LNCAP (cell line): ENCODE measurements around the gene PTGDS.

Source experiments
- CTCF ChIP-seq: fragments of 450-650 bp; IDR thresholded peaks from 2 replicates; pipeline ENCODE4 v1.5.1; 2017; ENCODE audit warnings: mild to moderate bottlenecking

PTGDS gene

GRCh38 chr9:136947028-136947891, 30.0 kb upstream of the PTGDS start:
- TF ChIP-seq CTCF: no peak

GRCh38 chr9:136947955-136948510, 29.3 kb upstream of the PTGDS start:
- TF ChIP-seq CTCF: peak; percentile 31; the same call in 1 of the 2 replicates

DNA sequence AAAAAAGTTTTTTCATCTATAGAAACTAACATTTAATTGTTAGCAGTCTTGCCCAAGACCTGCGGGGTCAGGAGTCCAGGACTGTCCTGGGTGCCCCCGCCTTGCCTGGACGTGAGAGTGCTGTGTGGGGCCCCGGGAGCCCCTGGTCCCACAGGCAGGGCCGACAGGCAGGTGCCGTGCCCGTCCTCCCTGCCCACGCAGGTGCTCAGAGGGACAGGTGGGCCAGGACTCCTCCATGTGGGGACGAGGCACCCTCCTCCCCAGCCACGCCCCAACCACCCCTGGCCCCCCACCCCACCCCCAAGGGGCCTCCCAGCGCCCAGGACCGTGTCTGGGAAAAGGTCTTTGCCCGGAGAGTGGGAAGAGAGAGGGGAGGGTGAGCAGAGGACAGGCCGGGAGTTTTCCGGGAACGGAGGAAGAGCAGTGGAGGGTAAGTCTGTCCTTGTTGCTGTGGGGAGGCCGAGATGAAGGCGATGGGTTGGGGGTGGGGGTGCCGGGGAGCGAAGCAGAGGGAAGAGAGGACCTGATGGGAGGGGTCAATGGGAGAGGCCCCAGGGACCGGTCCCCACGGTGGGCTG, 28.0 kb upstream of the PTGDS start:
- TF ChIP-seq CTCF: no peak

GRCh38 chr9:136949817-136950655, 27.3 kb upstream of the PTGDS start:
- TF ChIP-seq CTCF: peak; percentile 11; the same call in 1 of the 2 replicates

DNA sequence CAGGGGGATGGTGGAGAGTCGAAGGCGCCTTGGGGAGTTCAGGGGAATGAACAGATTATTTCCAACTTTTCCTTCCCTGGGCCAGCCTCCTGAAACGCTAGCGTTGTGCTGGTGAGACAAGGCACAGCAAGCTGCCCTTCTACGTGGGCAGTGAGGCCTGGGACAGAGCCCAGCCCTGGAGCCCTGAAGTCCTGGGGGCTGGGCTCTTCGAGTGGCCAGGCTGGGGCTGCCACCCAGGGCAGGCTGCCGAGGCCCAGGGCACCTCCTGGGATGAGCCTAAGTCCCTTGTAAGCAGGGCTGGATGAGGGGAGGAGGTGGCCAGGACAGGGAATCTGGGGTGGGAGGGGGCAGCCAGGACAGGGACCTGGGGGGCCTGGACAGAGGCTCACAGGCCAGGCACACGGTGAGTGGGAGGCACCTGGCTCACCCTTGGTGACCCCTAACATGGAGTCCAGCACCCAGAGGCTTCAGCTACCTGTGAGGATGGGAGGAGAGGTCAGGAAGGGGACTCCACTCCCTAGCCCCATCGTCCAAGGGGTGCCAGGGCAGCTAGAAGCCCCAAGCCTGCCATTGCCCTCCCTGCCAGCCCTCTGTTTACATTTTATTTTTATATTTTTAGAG, 26.5 kb upstream of the PTGDS start:
- TF ChIP-seq CTCF: no peak

- no peak for TF ChIP-seq CTCF
Observed at GRCh38 chr9:136951541-136952320, 25.6 kb upstream of the PTGDS start, which contains the start of gene LCN12. Gene LCN12, plus strand, starts transcription at chr9:136952273. Its CDS starts 55 bp downstream, at chr9:136952328.
